Measurements from ENCODE around the gene MOK.

- no peak for TF ChIP-seq CTCF (IDR thresholded peaks at IDR 0.05)
- no peak for TF ChIP-seq POLR2A (IDR thresholded peaks at IDR 0.05)
Measured at GRCh38 chr14:102187044-102187443, 117.9 kb downstream of the MOK start.

All from uterus (tissue), 2 donors.